ENCODE measurements around the gene MEX3A. TPM values are rescaled to one million over a fixed set of nuclear protein-coding genes. Genes with fewer than 3 reads are reported as not detected.

Gene MEX3A
- total RNA-seq, 2 donors from 2014 or later, result 0.06 to 0.07 TPM

DNA sequence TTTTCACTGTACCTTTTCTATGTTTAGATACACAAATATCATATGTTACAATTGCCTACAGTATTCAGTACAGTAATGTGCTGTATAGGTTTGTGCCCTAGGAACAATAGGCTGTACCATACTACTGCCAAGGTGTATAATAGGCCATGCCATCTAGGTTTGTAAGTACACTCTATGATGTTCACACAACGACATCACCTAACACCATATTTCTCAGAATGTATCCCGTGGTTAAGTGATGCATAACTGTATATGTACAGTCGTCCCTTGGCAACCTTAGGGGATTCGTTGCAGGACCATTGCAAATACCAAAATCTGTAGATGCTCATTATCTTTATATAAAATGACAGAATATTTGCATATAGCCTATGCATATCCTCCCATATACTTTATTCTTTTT is 55.7 kb downstream of the MEX3A start:
- no peak overlapping the region for H3K4me3 Mint-ChIP-seq
- ATAC-seq (peak in 1 of 2 donors; percentile 62), DNase-seq (ENCODE audit: low spot score) (no peak)
- no peaks in the 10 kb centered on the region for H3K36me3 Mint-ChIP-seq
- H3K27me3 Mint-ChIP-seq, result peaks cover 6 to 7% of the 10 kb centered on the region in 2 donors
- no peaks in the 10 kb centered on the region for H3K9me3 Mint-ChIP-seq
- H3K27ac Mint-ChIP-seq, result no peak overlapping the region
- H3K4me1 Mint-ChIP-seq (ENCODE audit: low read depth in 2 of 2), result peaks cover 6% of the 10 kb centered on the region in 2 donors

DNA sequence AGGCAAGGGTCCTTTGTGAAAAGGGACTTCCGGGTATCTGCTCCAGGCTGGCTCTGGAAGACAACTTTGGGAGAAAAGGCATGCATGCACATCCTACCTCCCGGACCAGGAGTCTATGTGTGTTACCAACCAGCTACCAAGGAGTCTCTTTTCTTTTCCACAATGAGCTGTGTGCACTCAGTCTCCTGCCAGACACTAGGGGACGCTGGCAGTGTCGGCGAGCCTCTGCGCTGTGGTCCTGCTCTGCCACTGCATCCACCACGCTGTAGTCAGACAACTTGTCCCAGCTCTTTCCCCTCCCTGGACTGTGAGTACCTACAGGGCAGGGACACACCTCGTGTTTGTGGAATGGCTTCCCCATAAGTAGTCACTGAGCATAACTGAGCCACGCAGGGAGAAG is 56.4 kb downstream of the MEX3A start:
- no peaks in the 10 kb centered on the region for H3K9me3 Mint-ChIP-seq
- no peaks in the 10 kb centered on the region for H3K36me3 Mint-ChIP-seq
- peaks cover 6% of the 10 kb centered on the region in 2 donors for H3K4me1 Mint-ChIP-seq (ENCODE audit: low read depth in 2 of 2)
- H3K27ac Mint-ChIP-seq, result no peak overlapping the region
- ATAC-seq, result peak; percentile 61 to 74
- H3K27me3 Mint-ChIP-seq, result peaks cover 6 to 7% of the 10 kb centered on the region in 2 donors
- DNase-seq (ENCODE audit: low spot score), result no peak
- no peak overlapping the region for H3K4me3 Mint-ChIP-seq

DNA sequence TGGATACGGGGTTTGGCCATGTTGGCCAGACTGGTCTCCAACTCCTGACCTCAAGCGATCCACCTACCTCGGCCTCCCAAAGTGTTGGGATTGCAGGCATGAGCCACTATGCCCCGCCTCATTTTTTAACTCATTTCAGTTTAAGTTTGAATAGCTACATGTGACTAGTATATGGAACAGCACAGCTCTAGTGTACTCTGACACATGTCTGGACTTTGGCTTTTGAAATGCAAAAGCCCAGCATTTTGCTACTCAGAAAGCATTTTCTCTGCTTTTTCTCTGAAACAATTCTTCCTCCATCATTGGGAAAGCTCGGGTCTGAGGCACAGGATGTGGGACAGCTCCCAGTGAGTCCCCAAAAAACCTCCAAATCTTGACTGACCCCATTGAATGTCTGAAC is 57.5 kb downstream of the MEX3A start:
- Mint-ChIP-seq H3K4me1 (ENCODE audit: low read depth in 2 of 2) (peaks cover 12 to 13% of the 10 kb centered on the region in 2 donors), H3K4me3 (no peak overlapping the region), H3K9me3 (no peaks in the 10 kb centered on the region), H3K36me3 (peaks cover 6% of the 10 kb centered on the region), H3K27me3 (peaks cover 6 to 7% of the 10 kb centered on the region in 2 donors), H3K27ac (no peak overlapping the region)
- ATAC-seq (no peak), DNase-seq (ENCODE audit: low spot score) (no peak)

Other genes starting within 250 kb of the MEX3A start
- gene GON4L, start 225.3 kb downstream of the MEX3A start, total RNA-seq, result 100 to 1,000 TPM in 1 of 2 donors, 10 to 100 TPM in 1; 91.0 to 124 TPM
- gene SYT11, start 222.9 kb downstream of the MEX3A start, total RNA-seq, result 10 to 100 TPM; 29.3 to 43.9 TPM
- 10 to 100 TPM; 29.4 to 40.2 TPM for gene RIT1, start 171.1 kb downstream of the MEX3A start, total RNA-seq
- gene KHDC4, start 148.1 kb downstream of the MEX3A start, total RNA-seq, result 10 to 100 TPM; 47.6 to 96.0 TPM
- gene RXFP4, start 140.8 kb downstream of the MEX3A start, total RNA-seq, result not detected
- gene ARHGEF2, start 103.9 kb downstream of the MEX3A start, total RNA-seq, result 100 to 1,000 TPM; 205 to 234 TPM
- 100 to 1,000 TPM; 240 to 299 TPM for gene SSR2, start 61.5 kb downstream of the MEX3A start, total RNA-seq
- 10 to 100 TPM; 30.4 to 51.4 TPM for gene UBQLN4, start 28.7 kb downstream of the MEX3A start, total RNA-seq
- 10 to 100 TPM; 34.0 to 35.6 TPM for gene LAMTOR2, start 27.7 kb downstream of the MEX3A start, total RNA-seq
- gene RAB25, start 21.3 kb downstream of the MEX3A start, total RNA-seq, result not detected
- 10 to 100 TPM; 21.4 to 67.6 TPM for gene LMNA, start 32.2 kb upstream of the MEX3A start, total RNA-seq
- gene SEMA4A, start 71.1 kb upstream of the MEX3A start, total RNA-seq, result 10 to 100 TPM in 1 of 2 donors, 1 to 10 TPM in 1; 3.9 to 16.6 TPM
- gene SLC25A44, start 111.6 kb upstream of the MEX3A start, total RNA-seq, result 10 to 100 TPM; 54.4 to 56.6 TPM
- 100 to 1,000 TPM in 1 of 2 donors, 10 to 100 TPM in 1; 90.6 to 105 TPM for gene PMF1, start 130.5 kb upstream of the MEX3A start, total RNA-seq
- 1 to 10 TPM; 1.8 to 2.3 TPM for gene BGLAP, start 159.7 kb upstream of the MEX3A start, total RNA-seq
- 1 to 10 TPM; 5.9 to 9.5 TPM for gene PAQR6, start 165.6 kb upstream of the MEX3A start, total RNA-seq
- gene SMG5, start 200.4 kb upstream of the MEX3A start, total RNA-seq, result 100 to 1,000 TPM in 1 of 2 donors, 10 to 100 TPM in 1; 89.3 to 130 TPM
- gene TMEM79, start 201.9 kb upstream of the MEX3A start, total RNA-seq, result 10 to 100 TPM in 1 of 2 donors, 1 to 10 TPM in 1; 6.4 to 12.0 TPM
- gene GLMP, start 213.2 kb upstream of the MEX3A start, total RNA-seq, result 10 to 100 TPM; 17.2 to 19.6 TPM
- not detected for gene VHLL, start 216.8 kb upstream of the MEX3A start, total RNA-seq

Data from natural killer cell treated with Interleukin-12 subunit alpha and Interleukin-12 subunit beta and Interleukin-15 and Interleukin-18, amount 100 ng/mL, for 72 hours (primary cell).